ENCODE measurements around the gene STUM.

STUM gene

DNA sequence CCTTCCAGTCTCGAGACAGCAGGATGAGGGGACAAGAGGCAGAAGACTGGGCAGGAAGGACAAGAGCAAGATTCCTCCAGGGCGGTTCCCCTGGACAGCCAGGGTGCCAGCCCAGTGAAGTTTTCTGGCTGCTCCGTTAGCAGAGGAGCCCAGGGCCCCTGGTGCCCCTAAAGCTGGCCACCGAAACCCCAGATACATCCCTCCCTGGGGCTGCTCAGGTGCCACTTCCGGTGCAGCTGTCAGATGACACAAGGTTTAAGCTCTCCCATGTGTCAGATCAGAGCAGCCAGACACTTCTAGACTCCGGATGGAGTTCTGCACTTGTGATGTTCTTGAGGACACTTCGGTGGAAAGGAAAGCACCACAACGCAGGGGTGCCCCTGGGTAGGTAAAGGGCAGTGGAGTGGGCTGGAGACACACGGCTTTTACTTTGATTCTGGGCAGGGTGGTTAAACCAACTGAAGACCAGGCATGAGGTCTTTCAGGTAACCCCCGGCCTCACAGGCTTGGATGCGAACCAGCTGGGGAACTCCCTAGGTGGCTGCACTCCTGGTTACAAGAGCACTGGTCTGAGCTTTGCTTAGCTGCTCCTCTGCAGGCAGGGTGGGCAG lies 104.9 kb downstream of the STUM start:
- TF ChIP-seq, protein P1, sequence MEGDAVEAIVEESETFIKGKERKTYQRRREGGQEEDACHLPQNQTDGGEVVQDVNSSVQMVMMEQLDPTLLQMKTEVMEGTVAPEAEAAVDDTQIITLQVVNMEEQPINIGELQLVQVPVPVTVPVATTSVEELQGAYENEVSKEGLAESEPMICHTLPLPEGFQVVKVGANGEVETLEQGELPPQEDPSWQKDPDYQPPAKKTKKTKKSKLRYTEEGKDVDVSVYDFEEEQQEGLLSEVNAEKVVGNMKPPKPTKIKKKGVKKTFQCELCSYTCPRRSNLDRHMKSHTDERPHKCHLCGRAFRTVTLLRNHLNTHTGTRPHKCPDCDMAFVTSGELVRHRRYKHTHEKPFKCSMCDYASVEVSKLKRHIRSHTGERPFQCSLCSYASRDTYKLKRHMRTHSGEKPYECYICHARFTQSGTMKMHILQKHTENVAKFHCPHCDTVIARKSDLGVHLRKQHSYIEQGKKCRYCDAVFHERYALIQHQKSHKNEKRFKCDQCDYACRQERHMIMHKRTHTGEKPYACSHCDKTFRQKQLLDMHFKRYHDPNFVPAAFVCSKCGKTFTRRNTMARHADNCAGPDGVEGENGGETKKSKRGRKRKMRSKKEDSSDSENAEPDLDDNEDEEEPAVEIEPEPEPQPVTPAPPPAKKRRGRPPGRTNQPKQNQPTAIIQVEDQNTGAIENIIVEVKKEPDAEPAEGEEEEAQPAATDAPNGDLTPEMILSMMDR (conservative IDR thresholded peaks at IDR 0.05; ENCODE audit: low read depth): no peak
- ChIA-PET POLR2A (ENCODE audit: low non-redundant PET) (no interaction called here), CTCF (interaction anchor here (0.6 to 0.7 kb wide), 2 partner anchors 32 to 671 kb away, joined by 3 read pairs; no protein-coding TSS in a partner anchor)
- DNase-seq (ENCODE audit: low spot score): no peak
- no peak overlapping the region for H3K27ac ChIP-seq

DNA sequence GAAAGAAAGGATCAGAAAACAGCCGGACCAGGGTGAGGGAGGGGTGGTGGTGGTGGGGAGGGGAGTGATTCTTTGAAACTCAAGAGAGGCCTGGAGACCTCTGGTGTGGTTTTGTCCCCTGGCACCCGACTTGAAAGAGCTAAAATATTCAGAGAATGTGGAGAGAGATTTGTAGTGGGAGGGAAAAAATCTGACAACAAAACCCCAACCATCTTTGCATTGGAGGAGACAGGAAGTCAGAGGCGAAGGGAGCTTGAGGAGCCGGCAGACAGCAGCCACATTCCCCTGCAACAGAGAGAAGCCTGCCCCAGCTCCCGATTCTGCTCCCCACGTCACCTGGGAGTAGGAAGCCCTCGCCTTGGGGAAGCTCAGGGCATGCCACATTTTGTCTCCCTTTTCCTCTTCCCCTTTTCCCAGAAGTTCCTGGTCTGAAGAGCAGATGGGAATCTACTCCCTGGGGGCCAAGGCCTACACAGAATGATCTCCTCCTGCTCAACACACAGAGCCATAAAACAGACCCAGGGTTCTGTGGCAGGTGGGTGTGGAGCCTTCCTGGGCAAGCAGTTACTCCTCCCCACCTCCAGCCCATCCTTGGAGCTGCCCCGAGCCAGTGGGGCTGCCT lies 105.6 kb downstream of the STUM start:
- no peak overlapping the region for H3K27ac ChIP-seq
- CTCF ChIA-PET: interaction anchor here (0.6 to 0.7 kb wide), 2 partner anchors 162 to 670 kb away, joined by 3 to 5 read pairs; no protein-coding TSS in a partner anchor
- POLR2A ChIA-PET (ENCODE audit: low non-redundant PET): interaction anchor here (0.6 kb wide), 1 partner anchor 85 kb away, joined by 4 read pairs; no protein-coding TSS in a partner anchor
- TF ChIP-seq, protein P1 (conservative IDR thresholded peaks at IDR 0.05; ENCODE audit: low read depth): no peak
- DNase-seq (ENCODE audit: low spot score): no peak

DNA sequence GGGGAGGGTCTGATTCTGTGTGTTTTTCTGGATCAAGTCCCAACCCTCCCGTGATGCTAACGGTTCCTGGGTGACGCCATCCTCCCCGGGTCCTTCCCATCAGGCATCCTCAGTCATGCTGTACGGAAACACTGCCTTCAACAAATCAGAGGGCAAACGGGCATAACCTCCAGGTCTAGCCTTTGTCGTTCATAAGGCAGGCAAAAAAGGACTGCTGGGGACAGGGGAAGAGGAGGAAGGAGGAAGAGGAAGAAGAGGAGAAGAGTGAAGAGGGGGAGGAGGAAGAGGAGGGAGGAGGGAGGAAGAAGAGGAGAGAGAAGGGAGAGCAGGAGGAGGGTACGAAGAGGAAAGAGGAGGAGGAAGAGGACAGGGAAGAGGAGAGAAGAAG lies 106.1 kb downstream of the STUM start:
- DNase-seq (ENCODE audit: low spot score): no peak
- CTCF ChIA-PET: interaction anchor here (0.6 kb wide), 1 partner anchor 161 kb away, joined by 5 read pairs; no protein-coding TSS in a partner anchor
- POLR2A ChIA-PET (ENCODE audit: low non-redundant PET): no interaction called here
- no peak overlapping the region for H3K27ac ChIP-seq
- TF ChIP-seq, protein P1 (conservative IDR thresholded peaks at IDR 0.05; ENCODE audit: low read depth): no peak

DNA sequence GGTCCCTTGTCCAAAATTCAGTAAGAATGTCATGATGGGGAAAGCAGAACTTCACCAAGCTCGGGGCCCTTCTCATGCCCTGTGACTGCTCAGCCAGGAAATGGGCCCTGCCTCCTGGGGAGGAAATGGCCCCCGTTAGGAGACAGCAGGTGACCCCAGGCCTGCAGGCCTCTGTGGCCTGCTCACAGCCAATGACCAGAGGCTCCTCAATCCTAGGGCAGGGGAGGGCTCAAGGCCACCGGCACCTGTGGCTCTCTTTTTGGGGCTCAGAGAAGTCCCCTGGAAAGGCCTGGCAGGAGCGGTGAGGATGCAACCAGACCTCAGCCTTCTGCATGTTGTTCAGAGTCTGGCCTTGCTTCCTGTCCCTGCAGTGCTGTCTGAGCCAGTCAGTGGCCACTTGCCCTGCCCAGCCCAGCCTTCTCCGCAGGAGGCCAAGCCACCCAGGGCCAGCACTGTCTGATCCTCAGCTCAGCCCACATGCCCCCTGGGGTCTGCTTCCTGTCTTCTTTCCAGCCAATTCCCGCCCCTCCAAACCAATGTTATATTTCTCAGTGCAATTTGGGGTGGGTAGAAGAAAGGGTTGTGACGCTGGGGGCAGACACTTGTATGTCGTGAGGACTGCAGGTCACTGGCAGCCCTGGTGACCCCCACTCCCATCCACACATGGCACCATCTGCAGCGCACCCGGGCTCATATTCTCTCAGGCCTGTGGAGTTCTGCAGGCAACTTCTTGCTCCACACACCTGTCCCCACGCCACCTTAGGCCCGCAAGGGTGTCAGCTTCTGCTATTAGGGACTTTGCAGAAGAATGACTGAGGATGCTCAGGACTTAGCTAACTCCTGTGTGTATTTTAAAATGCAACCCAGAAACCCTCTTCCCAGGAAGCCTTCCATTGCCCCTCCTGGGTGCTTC lies 106.9 kb downstream of the STUM start:
- TF ChIP-seq, protein P1 (conservative IDR thresholded peaks at IDR 0.05; ENCODE audit: low read depth): no peak
- CTCF ChIA-PET: interaction anchor here (0.6 to 0.7 kb wide), 2 partner anchors 533 to 1006 kb away, joined by 3 to 4 read pairs; no protein-coding TSS in a partner anchor
- peak overlapping the region; percentile 85 for H3K27ac ChIP-seq
- DNase-seq (ENCODE audit: low spot score): no peak
- POLR2A ChIA-PET (ENCODE audit: low non-redundant PET): no interaction called here

DNA sequence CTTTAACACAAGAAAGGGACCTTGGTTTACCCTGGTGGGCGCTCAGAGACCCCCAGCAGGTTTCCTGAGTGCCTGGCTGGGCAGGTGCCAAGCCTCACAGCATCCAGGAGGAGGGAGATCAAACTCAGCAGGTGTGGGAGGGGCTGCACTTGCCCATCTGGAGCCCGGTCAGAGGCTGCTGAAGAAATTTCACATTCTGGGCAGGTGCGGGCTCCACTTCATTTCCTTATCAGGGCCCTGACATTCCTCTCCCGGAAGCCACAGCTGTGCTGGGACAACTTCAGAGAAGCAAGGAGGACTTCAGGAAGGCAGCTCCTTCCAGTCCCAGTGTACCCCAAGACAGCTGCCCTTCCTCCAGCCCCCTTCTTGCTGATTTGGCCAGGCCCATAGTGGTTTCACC lies 107.6 kb downstream of the STUM start:
- H3K27ac ChIP-seq: peak overlapping the region; percentile 85
- no peak for DNase-seq (ENCODE audit: low spot score)
- CTCF ChIA-PET: interaction anchor here (0.6 to 1.3 kb wide), 3 partner anchors 22 to 429 kb away, joined by 3 to 7 read pairs (median 5); no protein-coding TSS in a partner anchor

More for the DNA sequence above, 107.6 kb downstream of the STUM start:
- POLR2A ChIA-PET (ENCODE audit: low non-redundant PET): no interaction called here
- TF ChIP-seq, protein P1 (conservative IDR thresholded peaks at IDR 0.05; ENCODE audit: low read depth): no peak
